ENCODE data around the gene ARHGEF7. TPM values are rescaled to one million over a fixed set of nuclear protein-coding genes. Genes with fewer than 3 reads are reported as not detected.
A peak's percentile ranks its signal among the peaks of the same experiment; 100 is the strongest.

The ARHGEF7 gene
- total and polyA plus RNA-seq, 4 experiments from 2014 or later = 6.6 to 73.7 (median 40.7) TPM

DNA sequence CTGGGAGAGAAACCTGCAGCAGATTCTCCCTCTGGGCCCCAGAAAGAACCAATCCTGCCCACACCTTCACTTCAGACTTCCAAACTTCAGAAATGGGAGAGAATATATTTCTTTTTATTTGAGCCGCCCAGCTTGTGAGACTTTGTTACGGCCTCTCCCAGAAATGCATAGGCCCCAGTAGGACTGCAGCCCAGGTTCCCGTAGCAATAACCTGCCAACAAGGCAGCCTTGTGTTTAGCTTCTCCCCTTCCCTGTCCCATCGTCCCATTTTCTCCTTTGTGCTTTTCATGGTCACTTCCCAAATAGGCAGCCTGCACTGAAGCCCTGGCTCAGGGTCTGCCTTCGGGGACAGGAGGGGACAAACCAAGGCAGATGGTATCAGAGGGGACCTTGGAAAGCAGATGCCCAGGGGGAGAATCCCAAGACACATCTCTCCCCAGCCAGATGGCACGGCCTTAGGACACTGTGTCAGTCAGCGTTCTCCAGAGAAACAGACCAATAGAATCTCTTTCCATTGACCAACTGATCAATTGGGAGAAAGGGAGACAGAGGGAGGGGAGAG is 3.7 kb upstream of the ARHGEF7 start:
- CTCF ChIA-PET (ENCODE audit: partially characterized antibody) = no interaction called here
- no peak overlapping the region for H3K27ac ChIP-seq (ENCODE audit: low read depth, low read length)
- Mint-ChIP-seq H3K4me3 (no peak overlapping the region), H3K4me1 (peaks cover 12 to 20% (median 15%) of the 10 kb centered on the region in 4 donors), H3K27ac (no peak overlapping the region), H3K36me3 (peaks cover 0 to 10% of the 10 kb centered on the region in 2 donors), H3K27me3 (peaks cover 48 to 62% of the 10 kb centered on the region in 2 donors), H3K9me3 (peaks cover 0 to 2% (median 0%) of the 10 kb centered on the region in 8 donors)
- POLR2A ChIA-PET (ENCODE audit: partially characterized antibody) = no interaction called here
- H3K9me3 ChIP-seq (ENCODE audit: control insufficient read depth in 1 of 2, low read length in 2 of 2) = no peaks in the 10 kb centered on the region
- no peak overlapping the region for H3K4me3 ChIP-seq (ENCODE audit: low read length in 2 of 2)
- intact Hi-C loops (cut with micrococcal nuclease) = no loop called here
- H3K27me3 ChIP-seq (ENCODE audit: insufficient read depth, low read length) = peaks cover 17% of the 10 kb centered on the region
- no peaks in the 10 kb centered on the region for H3K36me3 ChIP-seq (ENCODE audit: insufficient read depth, low read length)
- DNase-seq = no peak
- peaks cover 13% of the 10 kb centered on the region for H3K4me1 ChIP-seq (ENCODE audit: insufficient read depth, low read length)

DNA sequence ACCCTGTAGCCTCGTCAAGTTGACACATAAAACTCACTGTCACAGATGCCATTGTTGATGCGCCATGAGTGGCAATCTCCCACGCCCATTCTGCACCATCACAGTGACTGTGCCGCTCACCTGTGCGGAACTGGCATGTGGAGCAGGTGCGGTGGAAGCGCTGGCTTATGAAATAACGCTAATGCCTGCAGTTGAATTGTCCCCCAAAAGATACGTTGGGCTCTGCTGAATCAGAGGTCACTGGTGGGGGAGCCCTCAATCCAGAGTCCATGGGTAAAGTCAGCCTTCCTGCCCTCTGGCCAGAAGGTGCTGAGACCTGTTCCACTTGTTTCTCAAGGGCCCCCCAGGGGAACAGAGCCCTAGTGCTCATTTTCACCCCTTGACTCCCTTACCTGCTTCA is 2.9 kb upstream of the ARHGEF7 start:
- no peaks in the 10 kb centered on the region for H3K36me3 ChIP-seq (ENCODE audit: insufficient read depth, low read length)
- intact Hi-C loops (cut with micrococcal nuclease) = no loop called here
- H3K36me3 Mint-ChIP-seq = peaks cover 0 to 10% of the 10 kb centered on the region in 2 donors
- peaks cover 0 to 2% (median 0%) of the 10 kb centered on the region in 8 donors for H3K9me3 Mint-ChIP-seq
- no peak for DNase-seq
- peaks cover 45 to 56% of the 10 kb centered on the region in 2 donors for H3K27me3 Mint-ChIP-seq
- H3K4me3 Mint-ChIP-seq = no peak overlapping the region
- no peak overlapping the region for H3K27ac ChIP-seq (ENCODE audit: low read depth, low read length)
- CTCF ChIA-PET (ENCODE audit: partially characterized antibody) = no interaction called here
- H3K4me1 ChIP-seq (ENCODE audit: insufficient read depth, low read length) = peaks cover 13% of the 10 kb centered on the region
- H3K27me3 ChIP-seq (ENCODE audit: insufficient read depth, low read length) = peaks cover 17% of the 10 kb centered on the region
- POLR2A ChIA-PET (ENCODE audit: partially characterized antibody) = no interaction called here
- H3K27ac Mint-ChIP-seq = no peak overlapping the region
- no peak overlapping the region for H3K4me3 ChIP-seq (ENCODE audit: low read length in 2 of 2)
- peaks cover 12 to 20% (median 15%) of the 10 kb centered on the region in 4 donors for H3K4me1 Mint-ChIP-seq
- H3K9me3 ChIP-seq (ENCODE audit: control insufficient read depth in 1 of 2, low read length in 2 of 2) = no peaks in the 10 kb centered on the region

DNA sequence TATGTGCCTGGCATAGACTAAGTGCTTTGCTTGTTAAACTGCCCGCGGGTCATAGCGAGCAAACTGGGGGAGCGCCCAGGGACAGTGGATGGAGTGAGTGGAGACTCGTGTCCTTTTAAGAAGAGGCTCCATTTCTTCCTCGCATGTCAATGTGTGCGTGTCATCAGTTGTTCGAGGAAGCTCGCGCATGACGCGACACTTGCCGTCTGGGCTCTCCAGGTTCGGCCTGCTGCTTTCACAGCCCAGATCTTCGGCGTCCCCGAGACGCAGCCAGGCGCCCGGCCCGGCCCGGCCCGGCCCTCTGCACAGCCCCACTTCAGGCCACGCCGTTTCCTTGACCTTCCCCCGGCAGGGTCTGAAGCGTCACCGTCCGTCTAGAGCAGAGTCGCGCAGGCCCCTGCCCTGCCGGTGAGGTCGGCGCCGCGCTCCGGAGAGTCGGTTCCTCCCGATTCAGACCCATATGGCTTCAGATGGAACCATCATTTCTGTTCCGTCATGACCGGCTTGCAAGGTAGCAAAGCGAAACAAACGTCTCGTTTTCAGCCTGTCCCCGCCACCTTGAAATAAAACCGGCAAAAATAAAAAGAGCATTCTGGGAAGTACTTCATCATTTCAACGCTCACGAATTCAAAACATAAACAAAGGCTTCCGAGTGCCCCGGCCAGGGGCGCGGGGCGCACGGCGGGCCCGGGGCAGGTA is 599 bp upstream of the ARHGEF7 start:
- H3K36me3 Mint-ChIP-seq = peaks cover 0 to 10% of the 10 kb centered on the region in 2 donors
- H3K4me1 ChIP-seq (ENCODE audit: insufficient read depth, low read length) = peaks cover 13% of the 10 kb centered on the region
- no peaks in the 10 kb centered on the region for H3K9me3 ChIP-seq (ENCODE audit: control insufficient read depth in 1 of 2, low read length in 2 of 2)
- POLR2A ChIA-PET (ENCODE audit: partially characterized antibody) = no interaction called here
- intact Hi-C loops (cut with micrococcal nuclease) = no loop called here
- peaks cover 57 to 59% of the 10 kb centered on the region in 2 donors for H3K27me3 Mint-ChIP-seq
- CTCF ChIA-PET (ENCODE audit: partially characterized antibody) = no interaction called here
- peaks cover 22% of the 10 kb centered on the region for H3K27me3 ChIP-seq (ENCODE audit: insufficient read depth, low read length)
- peak in 4 of 5 donors; percentile 20 to 29 (median 24) for DNase-seq
- peaks cover 0 to 2% (median 0%) of the 10 kb centered on the region in 8 donors for H3K9me3 Mint-ChIP-seq
- H3K27ac Mint-ChIP-seq = peak overlapping the region in 5 of 7 donors; percentile 10 to 73 (median 58)
- H3K4me1 Mint-ChIP-seq = peaks cover 12 to 23% (median 16%) of the 10 kb centered on the region in 4 donors
- H3K4me3 Mint-ChIP-seq = peak overlapping the region; percentile 86 to 90 (median 88)
- no peaks in the 10 kb centered on the region for H3K36me3 ChIP-seq (ENCODE audit: insufficient read depth, low read length)
- H3K27ac ChIP-seq (ENCODE audit: low read depth, low read length) = no peak overlapping the region
- H3K4me3 ChIP-seq (ENCODE audit: low read length in 2 of 2) = peak overlapping the region in 1 of 2 donors; percentile 49

DNA sequence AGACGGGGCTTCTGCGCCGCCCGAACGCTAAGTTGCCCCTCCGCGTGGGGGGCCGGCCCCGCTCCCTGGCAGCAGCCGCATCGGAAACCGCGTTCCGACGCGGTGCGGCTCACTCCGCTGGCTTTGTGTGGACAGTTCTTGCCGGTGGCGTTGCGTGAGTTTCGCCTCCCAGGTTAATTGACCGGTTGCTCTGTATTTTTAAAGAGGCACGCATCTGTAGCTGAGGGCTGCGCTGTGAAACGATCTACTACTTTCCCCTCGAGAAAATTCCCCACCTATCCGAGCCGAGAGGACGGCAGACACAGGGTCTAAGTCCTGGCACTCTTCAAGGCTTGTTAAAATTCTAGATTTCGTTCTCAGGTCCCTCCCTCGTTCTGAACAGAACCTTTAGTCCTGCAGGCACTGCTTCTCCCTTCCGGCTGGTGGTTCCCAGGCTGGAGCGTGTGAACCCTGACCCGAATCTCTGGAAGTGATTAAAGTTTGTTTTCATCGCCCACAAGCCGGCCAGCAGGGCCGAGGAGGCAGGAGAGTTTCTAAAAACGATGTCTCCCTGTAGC is 933 bp downstream of the ARHGEF7 start:
- Mint-ChIP-seq H3K27me3 (peaks cover 57 to 60% of the 10 kb centered on the region in 2 donors), H3K36me3 (peaks cover 0 to 10% of the 10 kb centered on the region in 2 donors), H3K9me3 (peaks cover 0 to 2% (median 0%) of the 10 kb centered on the region in 8 donors), H3K4me3 (peak overlapping the region; percentile 78 to 89 (median 86)), H3K4me1 (peaks cover 12 to 23% (median 16%) of the 10 kb centered on the region in 4 donors), H3K27ac (peak overlapping the region in 4 of 7 donors; percentile 20 to 49 (median 32))
- Histone ChIP-seq H3K27me3 (ENCODE audit: insufficient read depth, low read length) (peaks cover 22% of the 10 kb centered on the region), H3K4me1 (ENCODE audit: insufficient read depth, low read length) (peaks cover 13% of the 10 kb centered on the region), H3K27ac (ENCODE audit: low read depth, low read length) (no peak overlapping the region), H3K4me3 (ENCODE audit: low read length in 2 of 2) (no peak overlapping the region), H3K9me3 (ENCODE audit: control insufficient read depth in 1 of 2, low read length in 2 of 2) (no peaks in the 10 kb centered on the region), H3K36me3 (ENCODE audit: insufficient read depth, low read length) (no peaks in the 10 kb centered on the region)
- ChIA-PET CTCF (ENCODE audit: partially characterized antibody) (no interaction called here), POLR2A (ENCODE audit: partially characterized antibody) (no interaction called here)
- intact Hi-C loops (cut with micrococcal nuclease) = no loop called here
- DNase-seq = peak in 1 of 5 donors; percentile 10

DNA sequence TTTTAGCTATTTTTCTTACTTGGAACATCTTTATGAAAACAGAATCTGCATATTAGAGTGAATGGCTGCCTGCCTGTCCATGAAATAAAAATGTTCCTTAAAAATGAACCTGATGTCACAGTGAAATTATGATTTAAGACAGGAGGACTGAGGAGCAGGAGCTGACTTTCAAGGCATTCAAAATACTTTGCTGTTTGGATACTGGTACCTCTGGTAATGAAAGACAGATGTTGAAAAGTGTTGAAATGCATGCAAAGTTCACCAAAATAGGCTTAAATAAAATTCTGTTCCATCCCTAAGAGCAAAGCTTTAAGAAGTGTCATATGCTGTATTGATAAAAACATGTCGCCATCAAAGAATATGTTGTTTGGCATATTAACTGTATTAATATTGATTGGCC is 1.7 kb downstream of the ARHGEF7 start:
- POLR2A ChIA-PET (ENCODE audit: partially characterized antibody) = no interaction called here
- H3K4me1 Mint-ChIP-seq = peaks cover 12 to 23% (median 16%) of the 10 kb centered on the region in 4 donors

DNA sequence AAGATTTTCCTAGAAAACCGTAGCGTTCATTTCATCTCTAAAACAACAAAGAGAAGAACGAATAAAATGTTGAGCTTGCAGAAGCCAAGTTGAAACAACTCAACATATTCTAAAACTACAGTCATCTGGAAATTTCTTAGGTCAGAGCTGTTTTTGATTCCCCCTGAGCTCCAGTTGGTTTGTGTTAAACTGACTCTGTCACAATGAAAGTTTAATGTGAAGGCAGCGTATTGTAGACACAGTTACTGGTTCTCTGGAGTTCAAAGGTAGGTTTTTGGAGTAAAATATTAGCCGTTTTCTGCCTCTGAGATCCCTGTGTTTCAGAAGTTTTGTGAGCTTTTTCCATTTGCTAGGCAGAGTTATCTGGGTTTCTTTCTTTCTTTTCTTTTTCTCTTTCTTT is 2.2 kb downstream of the ARHGEF7 start:
- Mint-ChIP-seq H3K36me3 (peaks cover 0 to 10% of the 10 kb centered on the region in 2 donors), H3K27me3 (peaks cover 47 to 49% of the 10 kb centered on the region in 2 donors), H3K9me3 (peaks cover 0 to 2% (median 0%) of the 10 kb centered on the region in 8 donors), H3K27ac (no peak overlapping the region), H3K4me3 (peak overlapping the region in 1 of 8 donors; percentile 59), H3K4me1 (peaks cover 12 to 23% (median 16%) of the 10 kb centered on the region in 4 donors)
- ChIA-PET CTCF (ENCODE audit: partially characterized antibody) (interaction anchor here (1.1 kb wide), 1 partner anchor 49 kb away, joined by 3 read pairs; no protein-coding TSS in a partner anchor), POLR2A (ENCODE audit: partially characterized antibody) (no interaction called here)
- H3K9me3 ChIP-seq (ENCODE audit: control insufficient read depth in 1 of 2, low read length in 2 of 2) = no peaks in the 10 kb centered on the region
- H3K27me3 ChIP-seq (ENCODE audit: insufficient read depth, low read length) = peaks cover 18% of the 10 kb centered on the region
- no peak overlapping the region for H3K4me3 ChIP-seq (ENCODE audit: low read length in 2 of 2)
- DNase-seq = no peak
- no peak overlapping the region for H3K27ac ChIP-seq (ENCODE audit: low read depth, low read length)
- H3K4me1 ChIP-seq (ENCODE audit: insufficient read depth, low read length) = peaks cover 13% of the 10 kb centered on the region
- intact Hi-C loops (cut with micrococcal nuclease) = no loop called here
- no peaks in the 10 kb centered on the region for H3K36me3 ChIP-seq (ENCODE audit: insufficient read depth, low read length)

More for the DNA sequence above, 1.7 kb downstream of the ARHGEF7 start:
- H3K36me3 Mint-ChIP-seq = peaks cover 0 to 10% of the 10 kb centered on the region in 2 donors
- Histone ChIP-seq H3K4me1 (ENCODE audit: insufficient read depth, low read length) (peaks cover 13% of the 10 kb centered on the region), H3K27ac (ENCODE audit: low read depth, low read length) (no peak overlapping the region), H3K9me3 (ENCODE audit: control insufficient read depth in 1 of 2, low read length in 2 of 2) (no peaks in the 10 kb centered on the region), H3K4me3 (ENCODE audit: low read length in 2 of 2) (no peak overlapping the region), H3K36me3 (ENCODE audit: insufficient read depth, low read length) (no peaks in the 10 kb centered on the region), H3K27me3 (ENCODE audit: insufficient read depth, low read length) (peaks cover 22% of the 10 kb centered on the region)
- CTCF ChIA-PET (ENCODE audit: partially characterized antibody) = interaction anchor here (1.1 kb wide), 1 partner anchor 49 kb away, joined by 3 read pairs; no protein-coding TSS in a partner anchor
- intact Hi-C loops (cut with micrococcal nuclease) = no loop called here
- no peak overlapping the region for H3K27ac Mint-ChIP-seq
- H3K9me3 Mint-ChIP-seq = peaks cover 0 to 2% (median 0%) of the 10 kb centered on the region in 8 donors
- peaks cover 51 to 53% of the 10 kb centered on the region in 2 donors for H3K27me3 Mint-ChIP-seq
- peak overlapping the region in 1 of 8 donors; percentile 87 for H3K4me3 Mint-ChIP-seq
- DNase-seq = no peak

DNA sequence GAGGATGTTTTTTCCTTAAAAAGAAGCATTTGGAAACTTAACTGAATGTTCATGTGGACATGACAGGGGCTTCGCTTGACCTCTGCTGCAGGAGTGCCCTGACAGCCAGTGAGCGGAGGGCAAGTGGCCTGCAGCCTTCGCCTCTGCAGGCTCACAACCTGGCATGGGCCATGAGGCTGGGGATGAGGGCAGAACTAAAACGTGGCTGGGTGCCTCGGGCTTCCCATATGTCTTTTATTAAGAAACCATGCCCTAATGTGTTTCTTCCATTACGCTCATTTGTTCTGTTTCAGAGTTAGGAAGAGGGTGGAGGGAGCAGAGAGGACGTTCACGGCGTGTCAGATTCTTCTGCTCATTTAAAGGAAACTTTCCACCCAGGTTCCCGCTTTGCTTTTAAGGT is 2.9 kb downstream of the ARHGEF7 start:
- peaks cover 15% of the 10 kb centered on the region for H3K27me3 ChIP-seq (ENCODE audit: insufficient read depth, low read length)
- DNase-seq = no peak

More for the DNA sequence above, 2.9 kb downstream of the ARHGEF7 start:
- Mint-ChIP-seq H3K27me3 (peaks cover 44 to 46% of the 10 kb centered on the region in 2 donors), H3K4me3 (no peak overlapping the region), H3K36me3 (peaks cover 0 to 10% of the 10 kb centered on the region in 2 donors), H3K4me1 (peaks cover 12 to 23% (median 16%) of the 10 kb centered on the region in 4 donors), H3K9me3 (peaks cover 0 to 2% (median 0%) of the 10 kb centered on the region in 8 donors), H3K27ac (no peak overlapping the region)
- CTCF ChIA-PET (ENCODE audit: partially characterized antibody) = interaction anchor here (1.1 kb wide), 1 partner anchor 50 kb away, joined by 3 read pairs; no protein-coding TSS in a partner anchor
- Histone ChIP-seq H3K4me3 (ENCODE audit: low read length in 2 of 2) (no peak overlapping the region), H3K27ac (ENCODE audit: low read depth, low read length) (no peak overlapping the region), H3K36me3 (ENCODE audit: insufficient read depth, low read length) (no peaks in the 10 kb centered on the region), H3K4me1 (ENCODE audit: insufficient read depth, low read length) (peaks cover 13% of the 10 kb centered on the region), H3K9me3 (ENCODE audit: control insufficient read depth in 1 of 2, low read length in 2 of 2) (no peaks in the 10 kb centered on the region)
- POLR2A ChIA-PET (ENCODE audit: partially characterized antibody) = no interaction called here
- intact Hi-C loops (cut with micrococcal nuclease) = no loop called here

Measured in CD4-positive, alpha-beta memory T cell (primary cell).